Liver (tissue), 9 donors: ENCODE results near the gene RFNG. TPM values are rescaled to one million over a fixed set of nuclear protein-coding genes. Genes with fewer than 3 reads are reported as not detected.

ENCODE experiments used
- DNase-seq: peaks from one replicate; pipeline ENCODE4 v3.0.0-alpha.2; 2017; ENCODE audit warnings: low spot score
- H3K27ac ChIP-seq, 2 donors: one replicate each; pipeline ENCODE4 v1.7.0; 2013; ENCODE audit warnings: inconsistent platforms in 2 of 2, low read length in 2 of 2, control low read depth in 1 of 2, low read depth in 1 of 2, mild to moderate bottlenecking in 1 of 2
- H3K27me3 ChIP-seq, 4 donors: one replicate each; pipeline versions ENCODE4 v1.6.1 to v1.7.0; 2013; ENCODE audit warnings: low read length in 3 of 4, inconsistent platforms in 1 of 4, mild to moderate bottlenecking in 1 of 4, moderate library complexity in 1 of 4; ENCODE audit not compliant: control insufficient read depth in 4 of 4, insufficient read depth in 4 of 4
- H3K36me3 ChIP-seq, 4 donors: one replicate each; pipeline versions ENCODE4 v1.6.1 to v1.7.0; 2013; ENCODE audit warnings: low read length in 3 of 4, mild to moderate bottlenecking in 3 of 4, low read depth in 1 of 4, moderate library complexity in 1 of 4; ENCODE audit not compliant: control insufficient read depth in 4 of 4, insufficient read depth in 3 of 4
- H3K4me1 ChIP-seq, 4 donors: one replicate each; pipeline versions ENCODE4 v1.6.1 to v1.7.0; 2013; ENCODE audit warnings: low read length in 3 of 4, mild to moderate bottlenecking in 3 of 4, moderate library complexity in 1 of 4; ENCODE audit not compliant: control insufficient read depth in 4 of 4, insufficient read depth in 4 of 4
- H3K4me3 ChIP-seq, 3 donors: one replicate each; pipeline versions ENCODE4 v1.6.1 to v1.7.0; 2013; ENCODE audit warnings: low read length in 3 of 3, control low read depth in 1 of 3, low read depth in 1 of 3, mild to moderate bottlenecking in 1 of 3
- H3K9ac ChIP-seq, 2 donors: one replicate each; pipeline ENCODE4 v1.7.0; 2013; ENCODE audit warnings: low read length in 2 of 2, mild to moderate bottlenecking in 2 of 2, moderate library complexity in 2 of 2, control low read depth in 1 of 2, low read depth in 1 of 2
- H3K9me3 ChIP-seq, 4 donors: one replicate each; pipeline versions ENCODE4 v1.6.1 to v1.7.0; 2013; ENCODE audit warnings: low read length in 3 of 4; ENCODE audit not compliant: control insufficient read depth in 4 of 4
- ATF3 ChIP-seq: IDR thresholded peaks from 2 replicates; pipeline ENCODE4 v1.6.1; 2016; ENCODE audit warnings: antibody characterized with exemption
- CTCF ChIP-seq: fragments of 150-350 bp; IDR thresholded peaks from 2 replicates; pipeline ENCODE4 v1.5.1; 2017; ENCODE audit warnings: improper control_type of control experiment, low read depth, low read length; ENCODE audit not compliant: missing input control
- EGR1 ChIP-seq, 2 donors: IDR thresholded peaks; 2 replicates each; pipeline ENCODE4 v1.6.1; 2016 to 2018; ENCODE audit warnings: antibody characterized with exemption in 2 of 2, low read depth in 2 of 2
- FOXA1 ChIP-seq: IDR thresholded peaks from 2 replicates; pipeline ENCODE4 v1.6.1; 2016; ENCODE audit warnings: antibody characterized with exemption
- FOXA2 ChIP-seq: IDR thresholded peaks from 2 replicates; pipeline ENCODE4 v1.6.1; 2016; ENCODE audit warnings: antibody characterized with exemption
- HNF4A ChIP-seq, 2 donors: conservative IDR thresholded peaks; 2 replicates each; pipeline ENCODE4 v1.6.1; 2016; ENCODE audit warnings: antibody characterized with exemption in 2 of 2, mild to moderate bottlenecking in 2 of 2
- HNF4G ChIP-seq: IDR thresholded peaks from 2 replicates; pipeline ENCODE4 v1.6.1; 2016; ENCODE audit warnings: antibody characterized with exemption
- JUND ChIP-seq, 2 donors: IDR thresholded peaks; 2 replicates each; pipeline ENCODE4 v1.6.1; 2016; ENCODE audit warnings: antibody characterized with exemption in 2 of 2
- NR2F2 ChIP-seq: IDR thresholded peaks from 2 replicates; pipeline ENCODE4 v1.6.1; 2016; ENCODE audit warnings: antibody characterized with exemption
- RAD21 ChIP-seq, 2 donors: IDR thresholded peaks; 2 replicates each; pipeline ENCODE4 v1.6.1; 2016; ENCODE audit warnings: antibody characterized with exemption in 2 of 2, mild to moderate bottlenecking in 2 of 2
- RXRA ChIP-seq, 2 donors: IDR thresholded peaks; 2 replicates each; pipeline ENCODE4 v1.6.1; 2017 to 2018; ENCODE audit warnings: antibody characterized with exemption in 2 of 2, mild to moderate bottlenecking in 1 of 2
- TAF1 ChIP-seq: conservative IDR thresholded peaks from 2 replicates; pipeline ENCODE4 v1.6.1; 2016; ENCODE audit warnings: antibody characterized with exemption, mild to moderate bottlenecking
- YY1 ChIP-seq: IDR thresholded peaks from 2 replicates; pipeline ENCODE4 v1.6.1; 2016; ENCODE audit warnings: antibody characterized with exemption, mild to moderate bottlenecking
- ZBTB33 ChIP-seq: IDR thresholded peaks from 2 replicates; pipeline ENCODE4 v1.6.1; 2016; ENCODE audit warnings: antibody characterized with exemption
- WGBS: extraction: QIAGEN DNeasy Blood & Tissue Kit; methylation state at CpG from one replicate; pipeline ENCODE4 v1.1.7; 2013; 5-methylcytosine and 5-hydroxymethylcytosine counted together
- polyA plus RNA-seq, 2 donors: library from polyadenylated mRNA; stranded (reverse) in 1 of 2; unstranded in 1 of 2; fragments of 200-250 nt in 1 of 2; fragments of >200 nt in 1 of 2; fragmentation: Nextera tagmentation in 1 of 2; extraction: Ambion mirVana in 1 of 2; gene quantifications; one replicate each; pipeline versions ENCODE4 v1.2.1 to v1.2.3, GENCODE V29; 2013 to 2015
- total RNA-seq, 2 donors: library from RNA; depleted of rRNA; stranded (reverse); fragments of >200 nt; gene quantifications; one replicate each; pipeline ENCODE4 v1.2.3, GENCODE V29; 2014
- TF ChIP-seq, protein P1 (sequence below): IDR thresholded peaks from 2 replicates; pipeline ENCODE4 v1.6.1; 2016; ENCODE audit warnings: antibody characterized with exemption
- TF ChIP-seq, protein P2 (sequence below): IDR thresholded peaks from 2 replicates; pipeline ENCODE4 v1.6.1; 2016; ENCODE audit warnings: antibody characterized with exemption, mild to moderate bottlenecking
- donor health status: healthy.
- donor health status: healthy.
- donor health status: healthy.
- donor health status: healthy.
- donor health status: healthy.

RFNG gene
- total and polyA plus RNA-seq, 4 donors: 15.0 to 36.0 (median 23.4) TPM

GRCh38 chr17:82011617-82012187 lies 39.9 kb downstream of the RFNG start:
- H3K27ac ChIP-seq: no peak overlapping the region
- DNase-seq: no peak
- no peak for TF ChIP-seq FOXA1
- no peak for TF ChIP-seq RXRA (IDR thresholded peaks at IDR 0.05)
- TF ChIP-seq, protein P1, sequence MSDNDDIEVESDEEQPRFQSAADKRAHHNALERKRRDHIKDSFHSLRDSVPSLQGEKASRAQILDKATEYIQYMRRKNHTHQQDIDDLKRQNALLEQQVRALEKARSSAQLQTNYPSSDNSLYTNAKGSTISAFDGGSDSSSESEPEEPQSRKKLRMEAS: no peak
- TF ChIP-seq RAD21 (IDR thresholded peaks at IDR 0.05): no peak
- no peak for TF ChIP-seq HNF4G
- no peak for TF ChIP-seq ATF3
- no peak for TF ChIP-seq YY1
- no peak for TF ChIP-seq FOXA2
- WGBS: 96% methylated on average over 19 of the region's 19 CpGs
- peaks cover 0 to 9% (median 3%) of the 10 kb centered on the region in 4 donors for H3K36me3 ChIP-seq
- H3K4me1 ChIP-seq: no peaks in the 10 kb centered on the region
- H3K9me3 ChIP-seq: no peaks in the 10 kb centered on the region
- H3K4me3 ChIP-seq: no peak overlapping the region
- no peaks in the 10 kb centered on the region for H3K27me3 ChIP-seq
- H3K9ac ChIP-seq: no peak overlapping the region

DNA sequence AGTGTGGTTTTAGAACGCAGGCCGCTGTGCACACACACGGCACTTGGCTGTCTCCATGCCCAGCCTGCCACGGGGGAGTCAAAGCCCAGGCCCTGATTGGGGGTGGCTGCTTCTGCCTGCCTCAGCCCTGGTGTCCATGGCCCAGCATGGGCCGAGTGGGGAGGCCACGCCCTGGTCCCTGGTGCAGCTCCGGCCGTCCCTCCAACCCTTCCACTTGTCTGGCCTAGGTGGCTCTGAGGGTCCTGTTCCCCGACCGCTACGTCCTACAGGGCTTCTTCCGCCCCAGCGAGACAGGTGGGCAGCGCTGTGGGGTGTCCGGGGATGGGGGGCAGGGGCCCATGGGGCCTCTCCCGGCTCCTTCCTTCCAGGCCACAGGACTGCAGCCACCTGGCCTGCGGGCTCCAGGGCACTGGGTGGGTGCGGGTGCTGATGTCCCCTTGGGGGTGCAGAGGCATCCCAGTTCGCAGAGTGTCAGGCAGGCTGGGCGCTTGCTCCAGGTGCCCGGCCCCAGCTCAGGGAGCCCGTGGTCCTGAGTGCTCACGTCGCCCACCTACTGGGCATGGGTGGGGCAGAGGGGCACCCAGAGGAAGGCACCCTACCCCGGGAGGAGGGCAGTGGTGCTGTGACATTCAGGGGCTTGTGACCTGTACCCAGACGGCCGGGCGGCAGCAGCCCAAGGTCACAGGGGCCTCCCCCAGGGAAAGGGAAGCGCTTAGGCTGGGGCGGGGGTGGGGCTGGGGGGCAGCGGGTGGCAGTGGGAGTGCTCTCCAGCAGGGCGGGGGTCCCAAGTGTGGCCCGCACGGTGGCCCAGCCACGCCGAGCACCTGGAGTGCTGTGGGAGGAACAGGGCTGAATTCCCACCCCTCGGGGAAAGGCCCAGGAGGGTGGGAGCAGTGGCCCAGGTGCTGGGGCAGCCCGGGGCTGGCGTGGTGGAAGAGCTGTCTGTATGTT lies 40.8 kb downstream of the RFNG start:
- no peaks in the 10 kb centered on the region for H3K4me1 ChIP-seq
- peaks cover 0 to 9% (median 3%) of the 10 kb centered on the region in 4 donors for H3K36me3 ChIP-seq
- no peak for DNase-seq
- H3K9me3 ChIP-seq: no peaks in the 10 kb centered on the region
- no peaks in the 10 kb centered on the region for H3K27me3 ChIP-seq
- no peak overlapping the region for H3K4me3 ChIP-seq
- H3K9ac ChIP-seq: no peak overlapping the region
- TF ChIP-seq YY1: no peak
- TF ChIP-seq JUND (IDR thresholded peaks at IDR 0.05): no peak
- no peak for TF ChIP-seq HNF4G
- TF ChIP-seq NR2F2: no peak
- TF ChIP-seq ZBTB33: no peak
- TF ChIP-seq ATF3: no peak
- TF ChIP-seq, protein P2, sequence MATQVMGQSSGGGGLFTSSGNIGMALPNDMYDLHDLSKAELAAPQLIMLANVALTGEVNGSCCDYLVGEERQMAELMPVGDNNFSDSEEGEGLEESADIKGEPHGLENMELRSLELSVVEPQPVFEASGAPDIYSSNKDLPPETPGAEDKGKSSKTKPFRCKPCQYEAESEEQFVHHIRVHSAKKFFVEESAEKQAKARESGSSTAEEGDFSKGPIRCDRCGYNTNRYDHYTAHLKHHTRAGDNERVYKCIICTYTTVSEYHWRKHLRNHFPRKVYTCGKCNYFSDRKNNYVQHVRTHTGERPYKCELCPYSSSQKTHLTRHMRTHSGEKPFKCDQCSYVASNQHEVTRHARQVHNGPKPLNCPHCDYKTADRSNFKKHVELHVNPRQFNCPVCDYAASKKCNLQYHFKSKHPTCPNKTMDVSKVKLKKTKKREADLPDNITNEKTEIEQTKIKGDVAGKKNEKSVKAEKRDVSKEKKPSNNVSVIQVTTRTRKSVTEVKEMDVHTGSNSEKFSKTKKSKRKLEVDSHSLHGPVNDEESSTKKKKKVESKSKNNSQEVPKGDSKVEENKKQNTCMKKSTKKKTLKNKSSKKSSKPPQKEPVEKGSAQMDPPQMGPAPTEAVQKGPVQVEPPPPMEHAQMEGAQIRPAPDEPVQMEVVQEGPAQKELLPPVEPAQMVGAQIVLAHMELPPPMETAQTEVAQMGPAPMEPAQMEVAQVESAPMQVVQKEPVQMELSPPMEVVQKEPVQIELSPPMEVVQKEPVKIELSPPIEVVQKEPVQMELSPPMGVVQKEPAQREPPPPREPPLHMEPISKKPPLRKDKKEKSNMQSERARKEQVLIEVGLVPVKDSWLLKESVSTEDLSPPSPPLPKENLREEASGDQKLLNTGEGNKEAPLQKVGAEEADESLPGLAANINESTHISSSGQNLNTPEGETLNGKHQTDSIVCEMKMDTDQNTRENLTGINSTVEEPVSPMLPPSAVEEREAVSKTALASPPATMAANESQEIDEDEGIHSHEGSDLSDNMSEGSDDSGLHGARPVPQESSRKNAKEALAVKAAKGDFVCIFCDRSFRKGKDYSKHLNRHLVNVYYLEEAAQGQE: no peak
- TF ChIP-seq, protein P1: no peak
- no peak for TF ChIP-seq TAF1
- TF ChIP-seq RAD21 (IDR thresholded peaks at IDR 0.05): no peak
- no peak for TF ChIP-seq EGR1 (IDR thresholded peaks at IDR 0.05; ENCODE audit: low read depth in 2 of 2)
- TF ChIP-seq CTCF: no peak
- no peak for TF ChIP-seq HNF4A (conservative IDR thresholded peaks at IDR 0.05)
- WGBS: 94% methylated on average over 39 of the region's 39 CpGs
- no peak overlapping the region for H3K27ac ChIP-seq
